ENCODE results near the gene DPF1.
A peak's percentile ranks its signal among the peaks of the same experiment; 100 is the strongest.

The DPF1 gene

DNA sequence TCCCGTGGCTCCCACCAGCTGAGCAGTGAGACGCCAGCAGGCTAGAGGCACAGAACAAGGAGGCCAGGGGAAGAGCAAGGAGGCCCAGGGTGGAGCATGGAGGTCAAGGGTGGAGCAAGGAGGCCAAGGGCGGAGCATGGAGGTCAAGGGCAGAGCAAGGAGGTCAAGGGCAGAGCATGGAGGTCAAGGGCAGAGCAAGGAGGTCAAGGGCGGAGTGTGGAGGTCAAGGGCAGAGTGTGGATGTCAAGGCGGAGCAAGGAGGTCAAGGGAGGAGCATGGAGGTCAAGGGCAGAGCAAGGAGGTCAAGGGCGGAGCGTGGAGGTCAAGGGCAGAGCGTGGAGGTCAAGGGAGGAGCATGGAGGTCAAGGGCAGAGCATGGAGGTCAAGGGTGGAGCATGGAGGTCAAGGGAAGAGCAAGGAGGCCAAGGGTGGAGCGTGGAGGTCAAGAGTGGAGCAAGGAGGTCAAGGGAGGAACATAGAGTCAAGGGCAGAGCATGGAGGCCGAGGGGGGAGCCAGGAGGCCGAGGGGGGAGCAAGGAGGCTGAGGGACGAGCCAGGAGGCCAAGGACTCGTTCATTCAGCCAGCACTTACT is 27.7 kb downstream of the DPF1 start:
- no peak for DNase-seq

DNA sequence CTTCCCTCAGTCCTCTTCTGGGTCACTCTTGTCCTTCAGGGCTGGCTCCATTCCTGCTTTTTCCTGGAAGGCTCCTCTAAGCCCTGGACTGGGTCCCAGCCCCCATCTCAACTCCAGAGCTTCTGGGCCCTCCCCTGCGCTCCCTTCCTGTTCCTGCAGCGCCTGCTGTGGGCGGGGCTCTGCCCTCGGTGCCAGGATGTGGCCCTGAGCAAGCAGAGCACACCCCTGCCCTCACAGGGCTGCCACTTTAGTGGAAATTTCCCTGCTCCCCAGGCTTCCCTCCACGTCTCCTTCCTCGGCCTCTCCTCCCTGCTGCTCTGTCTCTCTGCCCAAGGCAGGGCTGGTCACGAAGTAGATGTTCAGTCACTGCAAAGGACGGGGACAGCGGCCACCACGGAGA is 28.8 kb downstream of the DPF1 start:
- no peak for DNase-seq

- DNase-seq, result no peak
Observed at GRCh38 chr19:38194061-38194701, 29.8 kb downstream of the DPF1 start.

- DNase-seq, result no peak
Observed at GRCh38 chr19:38193445-38193844, 30.6 kb downstream of the DPF1 start.

DNA sequence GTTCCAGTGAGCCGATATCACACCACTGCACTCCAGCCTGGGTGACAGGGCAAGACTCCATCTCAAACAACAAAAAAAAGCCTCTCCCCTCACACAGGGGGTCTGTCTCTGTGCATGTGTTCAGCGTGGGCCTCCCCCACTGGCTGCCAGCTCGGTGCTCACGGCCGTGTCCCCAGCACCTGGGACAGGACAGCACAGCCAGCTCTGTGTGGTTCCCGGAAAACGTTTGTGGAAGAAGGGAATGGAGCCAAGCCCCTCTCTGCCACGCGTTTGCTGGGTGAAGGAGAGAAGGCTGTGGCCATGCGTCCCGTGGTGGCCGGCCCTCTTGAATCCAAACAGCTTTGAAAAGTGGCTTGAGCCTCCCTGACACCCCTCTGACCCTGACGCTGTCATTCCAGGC is 32.3 kb downstream of the DPF1 start:
- no peak for DNase-seq

- DNase-seq, result no peak
Observed at GRCh38 chr19:38190793-38191192, 33.2 kb downstream of the DPF1 start.

- no peak for DNase-seq
Observed at GRCh38 chr19:38190061-38190460, 34.0 kb downstream of the DPF1 start.

- DNase-seq, result no peak
Observed at GRCh38 chr19:38185562-38185961, 38.5 kb downstream of the DPF1 start.

DNA sequence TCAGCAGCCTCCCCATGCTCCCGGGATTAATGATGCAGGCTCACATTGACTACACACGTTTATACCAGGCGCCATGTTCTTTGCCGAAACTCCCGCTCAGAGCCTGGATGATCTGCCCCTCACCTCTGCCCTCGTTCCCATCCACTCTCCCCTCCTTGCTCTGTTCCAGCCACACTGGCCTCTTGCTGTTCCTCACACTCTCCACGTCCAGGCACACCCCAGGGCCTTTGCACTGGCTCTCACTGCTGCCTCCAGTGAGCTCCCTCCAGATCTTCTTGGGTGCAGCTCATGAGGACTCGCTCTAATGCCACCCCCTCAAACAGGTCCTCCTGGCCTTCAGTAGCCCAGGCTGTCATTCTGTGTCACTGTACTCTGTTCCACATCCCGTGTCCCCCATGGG is 39.2 kb downstream of the DPF1 start:
- no peak for DNase-seq

DNA sequence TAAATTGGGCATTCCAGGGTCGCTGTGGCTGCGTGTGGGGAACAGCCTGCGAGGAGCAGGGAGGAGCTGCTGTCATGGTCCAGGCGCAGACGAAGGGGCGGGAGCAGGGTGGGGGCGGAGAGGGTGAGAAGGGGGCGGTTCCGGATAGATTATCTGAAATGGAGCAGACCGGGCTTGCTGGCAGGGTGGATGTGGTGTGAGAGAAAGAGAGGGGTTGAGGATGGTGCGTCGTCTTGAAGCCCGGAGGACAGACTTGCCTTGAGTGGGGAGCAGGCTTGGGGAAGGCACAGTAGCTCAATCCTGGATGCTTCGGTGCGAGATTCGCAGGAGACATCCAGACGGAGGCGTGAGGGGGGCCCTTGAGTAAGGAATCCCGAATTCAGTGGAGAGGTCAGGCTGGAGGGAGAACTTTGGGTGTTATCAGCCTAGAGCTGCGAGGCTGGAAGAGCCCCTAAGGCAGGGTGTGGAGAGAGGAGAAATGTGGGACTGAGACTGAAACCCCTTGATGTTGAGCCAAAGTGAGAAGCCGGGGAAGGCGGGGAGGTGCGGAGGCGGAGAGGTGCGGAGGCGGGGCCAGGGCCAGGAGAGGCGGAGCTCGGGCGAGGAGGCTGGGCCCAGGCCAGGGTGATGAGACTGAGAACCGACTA is 40.6 kb downstream of the DPF1 start:
- DNase-seq, result no peak

DNA sequence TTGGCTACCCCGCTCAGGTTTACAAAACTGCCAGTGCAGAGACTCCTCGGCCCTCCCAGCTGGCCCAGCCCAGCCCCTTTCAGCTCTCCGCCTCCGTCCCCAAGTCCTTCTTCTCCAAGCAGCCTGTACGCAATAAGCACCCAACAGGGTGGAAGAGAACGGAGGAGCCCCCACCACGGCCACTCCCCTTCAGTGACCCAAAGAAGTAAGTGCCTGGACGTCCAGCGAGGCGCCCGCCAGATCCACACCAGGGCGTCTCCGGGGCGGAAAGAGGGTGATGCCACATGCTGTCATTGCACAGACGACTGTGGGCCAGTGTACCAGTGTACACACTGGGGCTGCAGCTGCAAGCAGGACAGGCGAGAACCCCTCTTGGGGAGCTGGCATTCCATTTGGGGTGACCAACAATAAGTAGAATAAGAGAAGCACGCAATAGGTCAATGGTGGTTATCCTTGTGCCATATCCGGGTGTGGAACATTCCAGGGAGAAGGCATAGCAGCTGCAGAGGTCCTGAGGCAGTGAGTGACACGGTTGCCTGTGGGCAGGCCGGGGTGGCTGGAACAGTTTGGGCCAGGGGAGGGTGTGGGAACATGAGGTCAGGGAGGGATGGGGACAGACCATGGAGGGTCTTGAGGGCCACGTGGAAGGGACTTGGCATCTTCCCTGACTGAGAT is 41.3 kb downstream of the DPF1 start:
- no peak for DNase-seq

DNA sequence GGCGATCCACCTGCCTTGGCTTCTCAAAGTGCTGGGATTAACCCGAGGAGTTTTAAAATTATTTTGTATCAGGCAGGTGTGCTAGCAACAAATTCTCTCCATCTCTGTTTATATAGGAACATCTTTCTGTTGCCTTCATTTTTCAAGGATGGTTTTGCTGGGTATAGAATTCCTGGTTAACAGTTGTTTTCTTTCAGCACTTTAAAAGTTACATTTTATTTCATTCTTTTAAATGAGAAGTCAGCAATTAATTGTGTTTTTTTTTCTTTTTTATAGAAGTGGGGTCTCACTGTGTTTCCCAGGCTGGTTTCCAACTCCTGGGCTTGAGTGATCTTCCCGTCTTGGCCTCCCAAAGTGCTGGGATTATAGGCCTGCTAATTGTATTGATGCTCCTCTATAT is 44.0 kb downstream of the DPF1 start:
- no peak for DNase-seq

DNA sequence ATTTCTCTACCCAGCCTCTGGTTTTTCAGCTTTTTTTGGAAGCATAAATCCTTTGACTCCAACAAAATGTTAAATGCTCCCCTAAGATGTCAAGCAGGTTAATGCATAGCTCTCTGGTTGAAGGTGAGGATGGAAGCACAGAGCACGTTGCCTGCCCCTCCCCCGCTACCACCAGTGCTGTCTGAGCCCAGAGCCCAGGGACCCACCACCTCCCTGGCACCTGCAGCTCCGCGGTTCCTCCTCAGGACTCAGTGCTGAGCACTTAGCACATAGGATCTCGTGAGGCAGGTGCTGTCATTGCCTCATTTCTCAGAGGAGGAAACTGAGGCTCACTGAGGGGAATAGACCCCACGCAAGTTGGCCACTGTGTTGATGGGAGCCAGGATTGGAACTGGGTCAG is 48.6 kb downstream of the DPF1 start:
- no peak for DNase-seq

- peak; percentile 39 for DNase-seq
Observed at GRCh38 chr19:38173291-38174041, 50.6 kb downstream of the DPF1 start.

- DNase-seq, result no peak
Observed at GRCh38 chr19:38172001-38172400, 52.0 kb downstream of the DPF1 start.

GRCh38 chr19:38170334-38170733 is 53.7 kb downstream of the DPF1 start:
- no peak for DNase-seq

GRCh38 chr19:38168637-38169036 is 55.4 kb downstream of the DPF1 start:
- DNase-seq, result no peak

DNA sequence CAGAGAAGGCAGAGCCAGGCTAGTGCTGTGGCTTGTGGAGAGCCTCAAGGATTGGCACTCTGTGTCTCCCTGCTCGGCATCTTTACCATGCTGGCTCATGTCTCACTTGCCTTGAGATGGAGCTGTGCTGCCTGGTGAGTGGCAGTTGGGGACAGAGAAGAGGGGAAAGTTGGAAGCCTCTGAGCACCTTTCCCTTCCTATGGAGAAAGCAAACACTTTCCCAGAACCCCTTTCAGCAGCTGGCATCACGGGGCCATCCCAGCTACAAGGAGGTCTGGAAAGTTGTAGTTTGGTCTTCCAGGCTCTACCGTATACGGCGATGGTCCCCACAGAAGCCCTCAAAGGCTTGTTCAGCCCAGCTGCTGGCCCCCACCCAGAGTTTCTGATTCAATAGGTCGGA is 58.7 kb downstream of the DPF1 start:
- DNase-seq, result no peak

DNA sequence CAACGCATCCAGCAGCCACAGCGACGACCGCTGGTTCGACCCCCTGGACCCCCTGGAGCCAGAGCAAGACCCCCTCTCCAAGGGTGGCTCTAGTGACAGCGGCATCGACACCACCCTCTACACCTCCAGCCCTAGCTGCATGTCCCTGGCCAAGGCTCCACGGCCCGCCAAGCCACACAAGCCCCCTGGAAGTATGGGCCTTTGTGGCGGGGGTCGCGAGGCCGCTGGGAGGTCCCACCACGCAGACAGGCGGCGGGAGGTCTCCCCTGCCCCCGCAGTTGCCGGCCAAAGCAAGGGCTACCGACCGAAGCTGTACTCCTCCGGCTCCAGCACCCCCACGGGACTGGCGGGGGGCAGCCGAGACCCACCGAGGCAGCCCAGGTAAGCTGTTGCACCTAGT is 59.5 kb downstream of the DPF1 start:
- no peak for DNase-seq

- DNase-seq, result no peak
Observed at GRCh38 chr19:38163419-38164290, 60.4 kb downstream of the DPF1 start.

DNA sequence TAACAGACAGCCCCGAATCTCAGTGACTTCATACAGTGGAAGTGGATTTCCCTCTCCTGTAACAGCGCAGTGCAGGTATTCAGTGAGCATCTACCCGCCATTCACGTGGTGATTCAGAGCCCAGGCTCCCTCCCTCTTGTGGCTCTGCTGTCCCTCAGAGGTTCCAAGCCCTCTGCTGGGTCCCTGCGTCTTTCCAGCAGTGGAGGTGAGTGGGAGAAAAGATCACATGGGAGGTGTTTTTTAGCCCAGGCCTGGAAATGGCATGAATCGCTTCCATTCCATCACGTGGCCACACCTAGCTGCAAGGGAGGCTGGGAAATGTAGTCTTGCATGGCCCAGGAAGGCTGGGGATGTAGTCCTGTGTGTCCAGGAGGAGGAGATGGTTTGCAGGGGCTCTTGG is 61.4 kb downstream of the DPF1 start:
- no peak for DNase-seq

GRCh38 chr19:38162094-38162493 is 61.9 kb downstream of the DPF1 start:
- no peak for DNase-seq
